ENCODE data around the gene DUS1L.
A peak's percentile ranks its signal among the peaks of the same experiment; 100 is the strongest.
"Not testable (repeated sequence)": the region's sequence is repeated elsewhere in the genome, so short reads cannot be mapped to it uniquely, and the experiment has no call there.

DUS1L gene

DNA sequence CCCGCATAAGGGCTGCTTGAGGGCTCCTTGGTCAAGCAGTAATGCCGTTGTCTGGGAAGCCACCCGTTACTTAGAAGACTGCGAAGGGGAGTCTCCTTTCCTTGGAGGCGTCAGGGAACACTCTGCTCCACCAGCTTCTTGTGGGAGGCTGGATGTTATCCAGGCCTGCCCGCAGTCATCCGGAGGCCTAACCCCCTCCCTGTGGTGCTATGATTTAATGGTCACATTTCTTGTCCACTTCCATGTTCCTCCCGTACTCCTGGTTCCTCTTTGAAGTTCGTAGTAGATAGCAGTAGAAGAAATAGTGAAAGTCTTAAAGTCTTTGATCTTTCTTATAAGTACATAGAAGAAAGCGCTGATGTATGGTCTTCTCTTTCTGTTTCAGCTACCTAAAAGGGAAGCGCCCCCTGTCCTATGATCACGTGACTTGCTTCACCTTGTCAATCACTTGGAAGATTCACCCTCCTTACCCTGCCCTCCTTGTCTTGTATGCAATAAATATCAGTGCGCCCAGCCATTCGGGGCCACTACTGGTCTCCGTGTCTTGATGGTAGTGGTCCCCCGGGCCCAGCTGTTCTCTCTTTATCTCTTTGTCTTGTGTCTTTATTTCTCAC lies 26.7 kb downstream of the DUS1L start:
- not testable (repeated sequence) for DNase-seq

DNA sequence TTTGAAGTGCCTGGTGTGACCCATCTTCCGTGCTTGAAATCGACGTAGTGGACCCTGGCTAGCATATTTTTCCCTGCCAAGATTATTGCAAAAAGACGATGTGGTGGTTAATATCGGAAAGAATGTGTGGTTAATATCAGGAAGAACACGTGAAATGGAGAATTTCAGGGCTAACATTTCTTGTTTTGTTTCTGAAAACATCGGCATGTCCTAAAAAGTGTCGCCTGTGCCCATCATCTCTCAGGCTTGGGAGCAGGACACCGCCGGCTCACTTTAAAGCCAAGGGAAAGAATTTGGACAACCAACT lies 27.8 kb downstream of the DUS1L start:
- no peak for DNase-seq

DNA sequence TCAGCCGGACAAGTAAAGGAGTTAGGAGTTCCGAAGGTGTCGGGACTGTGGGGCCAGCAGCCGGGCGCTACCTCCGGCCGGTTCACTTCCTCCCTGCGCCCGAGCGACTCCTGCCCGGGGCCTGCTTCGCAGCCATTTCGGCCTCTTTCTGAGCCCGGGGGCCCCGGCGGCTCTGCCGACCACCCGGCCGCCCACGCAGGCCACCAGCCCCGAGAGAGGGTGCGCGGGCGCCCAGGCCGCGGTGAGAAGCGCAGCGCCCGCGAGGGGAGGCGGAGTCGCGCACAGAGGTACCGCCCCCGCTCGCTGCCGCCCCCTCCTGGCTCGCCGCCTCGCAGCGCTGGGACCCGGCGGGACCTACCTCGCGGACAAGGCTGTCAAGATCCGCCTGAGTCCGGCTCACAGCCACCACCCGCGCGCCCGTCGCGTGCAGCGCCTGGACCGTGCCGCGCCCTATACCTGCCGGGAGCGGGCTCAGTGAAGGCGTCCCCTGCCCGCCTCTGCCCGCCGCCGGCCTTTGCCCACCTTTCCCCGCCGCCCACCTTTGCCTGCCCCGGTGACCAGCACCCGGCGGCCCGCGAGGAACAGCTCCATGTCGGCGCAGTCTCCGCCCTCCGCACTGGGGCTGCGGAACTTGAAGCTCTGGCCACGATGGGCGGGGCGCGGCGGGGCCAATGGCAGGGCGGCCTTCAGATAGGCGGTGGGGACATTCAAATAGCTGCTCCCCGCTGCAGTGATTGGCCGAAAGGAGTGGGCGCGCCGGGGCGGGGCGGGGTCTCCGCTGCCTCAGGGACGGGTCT lies 28.3 kb downstream of the DUS1L start, which contains the start of gene DCXR:
Gene DCXR, minus strand, starts transcription at position 606 of the 797 bp plus-strand sequence. Its CDS starts 15 bp downstream, at position 591.
- DNase-seq = peak; percentile 79

DNA sequence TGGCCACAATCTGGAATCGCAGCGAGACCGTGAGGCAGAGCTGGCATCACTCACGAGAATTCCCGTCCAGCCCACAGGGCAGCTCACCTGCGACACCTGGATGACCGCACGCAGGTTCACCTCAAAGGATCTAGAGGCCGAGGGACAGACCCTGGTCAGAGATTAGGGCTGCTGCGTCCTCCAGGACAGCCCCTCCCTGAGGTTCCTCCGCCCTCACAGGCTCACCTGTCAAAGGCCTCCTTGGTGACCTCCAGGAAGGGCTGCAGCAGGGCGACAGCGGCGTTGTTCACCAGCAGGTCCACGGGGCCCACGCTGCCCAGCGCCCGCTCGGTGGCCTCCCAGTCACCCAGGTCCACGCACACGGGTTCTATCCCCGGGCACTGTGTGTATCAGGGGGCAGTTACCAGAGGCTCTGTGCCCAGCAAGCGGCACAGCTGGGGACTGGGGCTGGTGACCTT lies 28.9 kb downstream of the DUS1L start:
- no peak for DNase-seq

DNA sequence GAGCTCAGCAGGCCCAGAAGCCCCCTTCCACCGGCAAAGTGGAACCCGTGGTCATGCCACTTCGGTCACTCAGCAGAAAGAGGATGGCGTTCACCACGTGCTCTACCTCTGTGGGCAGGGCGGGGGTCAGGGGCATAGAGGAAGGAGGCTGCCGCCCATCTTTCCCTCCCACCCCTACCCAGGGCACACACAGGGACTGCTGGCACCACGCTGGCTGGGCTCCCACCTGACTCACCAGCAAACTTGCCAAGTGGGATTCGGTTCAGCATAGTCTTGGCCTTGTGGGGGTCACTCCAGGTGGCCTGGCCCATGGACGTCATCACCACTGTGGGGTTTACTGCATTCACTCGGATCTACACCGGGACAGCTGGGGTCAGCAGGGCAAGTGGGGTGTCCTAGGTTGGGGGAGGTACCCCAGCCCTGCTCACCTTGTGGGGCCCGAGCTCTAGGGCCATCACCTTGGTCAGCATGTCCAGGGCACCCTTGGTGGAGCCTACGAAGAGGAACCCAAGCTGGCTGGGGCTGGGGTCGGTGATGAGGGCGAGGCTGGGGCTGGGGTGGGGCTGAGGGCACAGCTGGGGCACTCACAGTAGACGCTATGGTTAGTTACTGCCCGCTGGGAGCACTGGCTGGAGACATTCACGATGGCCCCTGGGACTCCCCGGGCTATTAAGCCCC lies 29.5 kb downstream of the DUS1L start:
- no peak for DNase-seq

DNA sequence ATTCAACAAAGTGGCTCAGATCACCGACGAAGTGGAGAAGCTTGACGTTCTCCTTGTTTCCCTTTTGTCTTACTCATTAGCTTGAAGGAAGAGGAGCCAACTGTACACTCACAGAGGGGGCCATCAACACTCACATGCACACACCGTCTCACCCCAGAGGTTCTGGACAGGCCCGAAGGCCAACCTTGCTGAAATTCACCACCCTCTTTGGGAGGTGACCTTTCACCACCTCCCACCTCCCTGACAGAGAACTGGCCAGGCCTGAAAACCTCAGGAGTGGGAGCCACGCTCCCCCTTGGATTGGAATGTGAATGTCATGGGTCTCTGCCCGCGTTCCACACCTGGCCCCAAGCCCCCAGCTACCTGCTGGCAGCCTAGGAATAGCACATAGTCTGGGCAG lies 30.1 kb downstream of the DUS1L start:
- DNase-seq = no peak

DNA sequence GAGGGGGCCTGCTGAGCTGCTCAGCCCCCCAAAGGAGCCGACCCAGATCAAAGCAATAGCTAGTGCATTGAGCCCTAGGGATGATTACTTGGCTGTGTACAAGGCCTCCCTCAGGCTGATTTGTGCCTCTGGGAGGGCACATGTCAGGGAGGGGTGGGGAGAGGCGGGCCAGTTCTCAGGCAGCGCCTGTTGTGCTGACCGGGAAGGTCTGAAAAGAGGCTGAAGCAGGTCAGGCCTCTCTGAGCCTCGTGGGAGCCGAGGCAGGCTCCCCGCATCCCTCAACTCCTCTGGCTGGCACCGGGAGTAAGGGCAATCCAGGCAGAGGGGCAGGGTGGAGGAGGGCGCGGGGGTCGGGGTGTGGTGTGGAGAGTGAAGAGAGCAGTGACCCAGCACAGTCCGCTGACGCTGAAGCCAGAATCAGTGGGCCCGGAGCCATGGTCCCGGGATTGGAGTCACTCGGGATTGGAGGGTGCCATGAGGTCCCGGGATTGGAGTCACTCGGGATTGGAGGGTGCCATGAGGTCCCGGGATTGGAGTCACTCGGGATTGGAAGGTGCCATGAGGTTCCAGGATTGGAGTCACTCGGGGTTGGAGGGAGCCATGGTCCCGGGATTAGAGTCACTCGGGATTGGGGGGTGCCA lies 31.1 kb downstream of the DUS1L start:
- no peak for DNase-seq

DNA sequence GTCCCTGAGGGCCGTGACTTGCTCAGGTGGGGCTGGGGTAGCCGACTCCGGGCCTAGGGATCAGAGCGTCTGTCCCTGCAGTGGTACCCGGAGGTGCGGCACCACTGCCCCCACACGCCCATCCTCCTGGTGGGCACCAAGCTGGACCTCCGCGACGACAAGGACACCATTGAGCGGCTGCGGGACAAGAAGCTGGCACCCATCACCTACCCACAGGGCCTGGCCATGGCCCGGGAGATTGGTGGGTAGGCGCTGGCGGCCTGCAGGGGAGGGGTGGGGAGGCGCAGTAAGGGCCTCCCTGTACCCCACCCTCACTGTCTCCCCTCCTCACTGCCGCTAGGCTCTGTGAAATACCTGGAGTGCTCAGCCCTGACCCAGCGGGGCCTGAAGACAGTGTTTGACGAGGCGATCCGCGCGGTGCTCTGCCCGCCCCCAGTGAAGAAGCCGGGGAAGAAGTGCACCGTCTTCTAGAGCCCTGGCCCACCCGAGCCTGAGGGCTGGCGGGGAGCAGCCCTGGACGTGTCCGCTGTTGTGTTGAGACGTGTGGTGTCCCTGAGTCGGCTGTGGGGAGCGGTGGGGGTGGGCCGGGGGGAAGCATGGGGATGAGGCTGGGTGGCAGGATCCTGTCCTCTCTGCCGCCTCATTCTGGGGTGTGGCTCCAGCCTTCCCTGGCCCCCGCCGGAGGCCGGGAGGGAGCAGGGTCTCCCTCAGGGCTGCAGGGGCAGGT lies 32.1 kb downstream of the DUS1L start:
- no peak for DNase-seq

DNA sequence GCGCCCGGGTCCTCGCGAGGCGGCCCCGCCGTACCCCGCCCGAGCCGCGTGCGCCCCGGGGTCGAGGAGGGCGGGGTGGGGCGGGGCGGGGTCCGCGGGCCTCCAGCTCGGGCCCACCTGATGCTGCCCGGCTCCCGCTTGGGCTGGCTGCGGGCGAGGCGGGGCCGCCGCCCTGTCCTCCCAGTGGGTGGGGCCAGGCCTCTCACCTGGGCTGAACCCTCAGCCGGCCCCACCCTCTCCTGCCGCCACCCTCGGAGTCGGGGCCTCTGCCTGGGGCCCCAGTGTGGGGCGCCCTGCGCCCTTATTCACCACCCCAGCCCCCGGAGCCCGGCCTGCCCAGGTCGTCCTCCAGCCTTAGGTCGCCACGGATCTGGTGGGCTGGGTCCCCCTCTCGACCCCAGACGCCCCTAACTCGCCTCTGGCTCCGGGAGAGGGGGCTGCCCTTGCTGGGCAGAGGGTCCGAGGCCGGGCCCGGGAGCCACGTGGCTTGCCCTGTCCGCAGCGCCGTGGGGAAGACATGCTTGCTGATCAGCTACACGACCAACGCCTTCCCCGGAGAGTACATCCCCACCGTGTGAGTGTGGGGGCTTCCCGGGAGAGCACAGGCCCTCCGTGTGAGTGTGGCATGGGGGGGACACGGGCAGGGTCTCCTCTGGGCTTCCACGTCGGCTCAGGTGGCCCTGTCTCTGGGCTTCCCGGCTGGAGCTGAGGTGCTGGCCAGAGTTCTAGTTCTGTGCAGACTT lies 33.5 kb downstream of the DUS1L start:
- DNase-seq = no peak

DNA sequence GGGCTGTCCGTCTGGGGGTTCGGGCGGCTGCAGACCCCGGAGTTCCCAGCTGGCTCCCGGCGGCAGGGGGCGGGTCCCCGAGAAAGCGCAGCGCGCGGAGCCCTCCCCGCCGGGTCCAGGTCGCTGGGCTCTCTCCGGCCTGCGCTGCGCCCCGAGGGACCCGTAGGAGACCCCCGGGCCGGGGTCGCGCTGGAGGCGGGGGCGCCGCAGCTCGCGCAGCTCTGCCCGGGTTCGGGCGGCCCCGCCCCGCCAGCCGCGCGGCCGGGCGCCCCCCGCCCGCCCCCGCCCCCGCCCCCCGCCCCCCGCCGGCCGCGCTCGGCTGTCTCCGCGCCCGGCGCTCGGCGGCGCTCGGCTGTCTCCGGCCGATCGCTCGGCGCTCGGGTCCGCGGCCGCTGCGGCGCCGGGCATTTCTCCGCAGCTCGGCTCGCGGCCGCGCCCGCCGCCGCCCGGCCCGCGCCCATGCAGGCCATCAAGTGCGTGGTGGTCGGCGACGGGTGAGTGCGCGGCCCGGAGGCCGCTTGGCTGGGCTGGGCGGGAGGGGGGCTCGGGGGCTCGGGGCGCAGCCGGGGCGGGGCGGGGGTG lies 34.2 kb downstream of the DUS1L start, which contains the start of gene RAC3:
Gene RAC3, plus strand, starts transcription at position 376 of the 582 bp plus-strand sequence. Its CDS starts 84 bp downstream, at position 460.
- no peak for DNase-seq

DNA sequence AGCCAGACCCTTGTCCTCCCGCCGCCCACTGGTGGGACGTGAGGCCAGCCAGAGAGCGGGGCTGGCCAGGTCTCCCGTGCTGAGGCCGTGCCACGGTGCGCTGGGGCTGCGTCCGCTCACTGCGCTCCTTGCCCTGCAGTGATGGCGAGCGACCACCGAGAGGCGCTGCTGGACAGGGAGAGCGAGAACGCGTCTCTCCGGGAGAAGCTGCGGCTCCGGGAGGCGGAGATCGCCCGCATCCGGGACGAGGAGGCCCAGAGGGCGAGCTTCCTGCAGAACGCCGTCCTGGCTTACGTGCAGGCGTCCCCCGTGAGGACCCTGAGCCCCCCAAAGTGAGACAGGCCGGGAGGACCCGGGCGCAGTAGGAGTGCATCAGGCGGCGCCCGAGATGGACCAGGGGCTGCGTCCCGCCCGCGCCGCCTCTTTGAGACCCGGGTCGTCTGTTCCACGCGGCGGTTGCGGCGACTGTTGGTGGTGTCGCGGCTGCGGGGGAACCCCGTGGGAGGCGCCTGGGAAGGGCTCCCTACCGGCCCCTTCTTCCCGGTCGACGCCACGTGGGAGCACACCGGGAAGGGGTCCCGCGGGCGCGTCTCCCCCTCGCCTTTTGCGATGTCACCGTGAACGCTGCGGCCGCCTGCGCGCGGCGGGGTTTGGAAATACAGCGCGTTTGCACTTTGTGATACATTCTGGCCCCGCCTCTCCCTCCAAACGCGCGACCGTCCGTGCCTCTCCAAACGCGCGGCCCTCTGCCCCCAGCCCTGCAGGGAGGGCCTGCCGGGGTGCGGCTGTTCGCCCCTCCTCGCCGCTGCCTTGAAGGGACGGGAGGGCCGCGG lies 34.9 kb downstream of the DUS1L start:
- peak; percentile 75 for DNase-seq

DNA sequence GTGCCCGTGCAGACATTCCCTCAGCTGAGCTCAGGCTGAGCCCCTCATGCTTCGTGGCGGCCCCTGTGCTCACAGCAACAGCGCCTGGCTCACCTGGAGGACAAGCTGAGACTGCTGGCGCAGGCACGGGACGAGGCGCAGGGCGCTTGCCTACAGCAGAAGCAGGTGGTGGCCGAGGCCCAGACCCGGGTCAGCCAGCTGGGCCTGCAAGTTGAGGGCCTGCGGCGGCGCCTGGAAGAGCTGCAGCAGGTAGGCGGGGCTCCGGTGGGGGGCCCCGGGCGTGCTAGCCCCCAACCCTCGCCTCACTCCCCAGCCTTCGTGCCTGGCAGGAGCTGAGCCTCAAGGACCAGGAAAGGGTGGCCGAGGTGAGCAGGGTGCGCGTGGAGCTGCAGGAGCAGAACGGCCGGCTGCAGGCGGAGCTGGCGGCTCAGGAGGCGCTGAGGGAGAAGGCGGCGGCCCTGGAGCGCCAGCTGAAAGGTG lies 35.6 kb downstream of the DUS1L start:
- no peak for DNase-seq

DNA sequence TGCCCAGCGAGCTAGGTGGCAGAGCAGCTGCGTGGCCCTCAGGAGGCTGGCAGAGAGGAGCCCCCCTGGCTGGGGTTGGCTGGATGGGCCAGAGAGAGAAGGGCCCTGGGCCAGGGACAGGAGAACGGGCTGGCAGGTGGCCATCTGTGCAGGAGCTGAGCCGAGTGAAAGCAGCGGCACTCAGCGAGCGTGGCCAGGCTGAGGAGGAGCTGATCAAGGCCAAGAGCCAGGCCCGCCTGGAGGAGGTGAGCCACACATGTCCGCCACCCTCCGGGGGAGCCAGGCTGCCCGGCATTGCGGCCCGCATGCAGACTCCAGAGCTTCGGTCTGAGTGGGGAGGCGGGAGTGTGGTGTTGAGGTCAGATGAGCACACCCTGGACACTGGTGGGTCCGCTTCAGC lies 36.2 kb downstream of the DUS1L start:
- DNase-seq = no peak

DNA sequence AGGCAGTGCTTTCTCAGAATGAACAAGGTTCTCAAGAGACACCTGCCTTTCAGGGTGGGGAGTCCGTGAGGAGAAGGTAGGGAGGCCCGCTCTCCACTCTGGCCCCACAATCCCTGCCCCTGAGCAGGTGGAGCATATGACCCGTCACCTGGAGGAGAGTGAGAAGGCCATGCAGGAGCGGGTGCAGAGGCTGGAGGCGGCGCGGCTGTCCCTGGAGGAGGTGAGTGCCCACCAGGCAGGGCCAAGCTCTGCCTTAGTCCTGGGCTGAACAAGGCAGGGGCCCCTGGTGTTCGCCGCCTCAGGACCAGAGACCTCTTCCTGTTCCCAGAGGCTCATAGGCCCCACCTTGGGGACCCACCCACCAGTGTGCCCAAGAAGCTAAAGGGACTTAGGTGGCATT lies 36.6 kb downstream of the DUS1L start:
- no peak for DNase-seq

DNA sequence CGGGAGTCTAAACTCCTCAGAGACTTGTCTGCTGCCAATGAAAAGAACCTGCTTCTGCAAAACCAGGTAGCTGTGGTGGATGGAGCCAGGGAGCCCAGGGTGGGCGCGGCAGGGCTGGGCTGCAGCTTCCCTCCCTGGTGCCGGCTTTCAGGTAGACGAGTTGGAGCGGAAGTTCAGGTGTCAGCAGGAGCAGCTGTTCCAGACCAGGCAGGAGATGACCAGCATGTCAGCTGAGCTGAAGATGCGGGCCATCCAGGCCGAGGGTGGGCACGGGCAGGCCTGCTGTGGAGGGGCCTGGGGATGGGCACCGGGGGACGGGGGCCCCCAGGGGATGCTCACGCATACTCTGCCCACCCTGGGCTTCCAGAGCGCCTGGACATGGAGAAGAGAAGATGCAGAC lies 37.4 kb downstream of the DUS1L start:
- no peak for DNase-seq

DNA sequence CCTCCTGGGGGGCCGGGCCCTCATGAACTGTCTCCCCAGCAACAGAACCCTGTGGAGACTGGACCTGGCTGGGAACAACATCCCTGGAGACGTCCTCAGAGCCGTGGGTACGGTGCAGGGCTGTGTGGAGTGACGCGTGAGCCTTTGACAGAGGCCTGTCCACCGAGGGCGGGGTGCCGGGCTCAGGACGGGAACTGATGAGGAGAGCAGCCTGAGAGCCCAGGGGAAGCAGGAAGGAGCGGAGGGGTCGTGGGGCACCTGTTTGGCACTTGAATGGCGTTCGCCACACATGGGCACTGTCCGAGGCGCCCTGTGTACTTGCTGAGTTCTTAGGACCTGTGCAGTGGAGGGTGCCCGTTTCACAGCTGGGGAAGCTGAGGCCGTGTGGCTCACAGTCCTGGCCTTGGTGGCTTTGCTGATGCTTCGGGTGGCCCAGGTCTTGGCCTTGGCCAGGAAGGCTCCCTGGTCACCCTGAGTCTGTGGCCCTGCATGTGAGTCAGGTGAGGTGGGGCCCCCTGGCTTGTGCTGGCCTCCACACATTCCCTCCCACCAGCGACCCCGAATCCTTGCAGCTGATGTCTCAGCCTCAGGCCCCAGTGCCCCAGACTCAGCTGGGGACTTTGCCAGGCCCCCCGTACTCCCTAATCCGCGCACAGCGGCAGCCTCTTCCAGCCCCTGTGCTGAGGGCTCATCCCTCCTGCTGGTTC lies 40.0 kb downstream of the DUS1L start:
- no peak for DNase-seq

DNA sequence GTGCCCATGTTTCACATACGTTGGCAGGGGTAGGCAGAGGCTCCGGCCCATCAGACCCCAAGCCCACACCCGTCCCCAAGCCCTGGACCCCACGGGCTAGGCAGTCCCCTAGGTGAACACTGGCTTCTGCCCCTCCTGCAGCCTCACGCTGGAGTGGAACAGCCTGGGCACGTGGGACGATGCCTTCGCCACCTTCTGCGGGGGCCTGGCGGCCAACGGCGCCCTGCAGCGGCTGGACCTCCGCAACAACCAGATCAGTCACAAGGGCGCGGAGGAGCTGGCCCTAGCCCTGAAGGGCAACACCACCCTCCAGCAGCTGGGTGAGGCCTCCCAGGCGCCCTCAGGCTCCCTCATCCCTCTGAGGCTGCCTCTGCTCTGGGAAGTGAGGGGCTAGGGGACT lies 40.7 kb downstream of the DUS1L start:
- DNase-seq = no peak

DNA sequence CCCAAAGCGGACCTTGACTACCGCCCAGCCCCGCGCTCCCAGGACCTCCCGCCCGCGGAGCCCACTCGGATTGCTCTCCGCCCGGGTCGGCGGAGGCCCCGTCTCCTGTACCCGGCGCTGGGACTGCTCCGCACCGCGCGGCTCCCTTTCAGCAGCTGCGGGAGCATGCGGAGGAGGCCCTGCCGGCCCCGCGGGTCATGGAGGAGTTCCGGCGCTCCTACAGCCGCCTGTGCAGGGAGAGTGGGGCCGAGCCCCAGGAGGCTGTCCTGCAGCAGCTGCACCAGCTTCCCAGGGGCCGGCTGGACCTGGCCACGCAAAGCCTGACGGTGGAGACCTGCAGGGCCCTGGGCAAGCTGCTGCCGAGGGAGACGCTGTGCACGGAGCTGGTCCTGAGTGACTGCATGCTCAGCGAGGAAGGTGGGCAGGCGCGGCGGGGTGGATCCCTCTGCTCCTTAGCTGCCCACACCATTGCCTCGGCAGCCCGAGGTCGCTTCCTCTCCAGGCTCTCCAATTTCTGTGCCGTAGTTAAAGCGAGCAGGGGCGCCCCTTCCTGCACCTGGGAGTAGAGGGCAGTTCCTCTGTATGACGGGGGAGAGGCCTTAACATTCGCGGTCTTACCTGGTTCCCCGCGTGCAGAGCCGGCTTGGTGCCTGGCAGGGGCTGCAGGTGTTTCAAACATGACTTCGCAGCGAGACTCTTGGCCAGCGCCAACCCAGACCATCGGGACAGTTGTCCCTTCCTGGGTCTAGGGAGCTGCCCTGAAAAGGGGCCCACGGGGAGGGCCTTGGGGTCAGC lies 42.0 kb downstream of the DUS1L start:
- no peak for DNase-seq

DNA sequence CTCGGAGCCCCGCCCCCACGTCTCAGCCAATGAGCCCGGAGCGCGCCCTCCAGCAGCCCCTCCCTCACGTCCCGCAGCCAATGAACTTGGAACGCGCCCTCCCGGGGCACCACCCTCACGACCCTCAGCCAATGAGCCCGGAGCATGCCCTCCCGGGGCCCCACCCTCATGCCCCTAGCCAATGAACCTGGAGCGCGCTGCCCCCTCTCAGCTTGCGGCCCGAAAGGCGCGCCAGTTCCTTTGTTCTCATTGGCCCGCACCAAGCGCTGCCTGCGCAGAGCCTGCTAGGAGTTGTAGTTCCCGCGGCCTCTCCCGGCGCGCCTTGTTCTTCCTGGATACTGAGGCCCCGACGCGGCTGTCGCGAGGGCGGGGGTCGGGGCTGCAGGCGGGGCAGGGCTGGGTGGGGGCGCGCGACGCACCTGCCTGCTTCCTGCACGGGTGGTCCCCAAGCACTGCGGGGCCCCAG lies 42.6 kb downstream of the DUS1L start, which contains the start of gene LRRC45:
Gene LRRC45, plus strand, starts transcription at position 325 of the 466 bp plus-strand sequence. CDS start 339 bp downstream, outside the sequence.
- DNase-seq = peak; percentile 99
